Karpas-422 (cell line): ENCODE data around the gene COMP. TPM values are rescaled to one million over a fixed set of nuclear protein-coding genes. Genes with fewer than 3 reads are reported as not detected.
"Not testable (repeated sequence)": the region's sequence is repeated elsewhere in the genome, so short reads cannot be mapped to it uniquely, and the experiment has no call there.

Experiments used
- DNase-seq: peaks from one replicate; pipeline ENCODE4 v3.0.0-alpha.2; 2015
- H2AFZ ChIP-seq: fragments of 200-600 bp; sonication (generic); 2 replicates; pipeline ENCODE4 v1.6.1; 2014; ENCODE audit warnings: antibody characterized with exemption, low read length, mixed read lengths
- H3K27ac ChIP-seq: fragments of 200-600 bp; sonication (generic); 2 replicates; pipeline ENCODE4 v1.5.1; 2014; ENCODE audit warnings: mild to moderate bottlenecking, low read length, moderate library complexity
- H3K27me3 ChIP-seq: fragments of 200-600 bp; sonication (generic); 2 replicates; pipeline ENCODE4 v1.6.1; 2014; ENCODE audit warnings: low read length, mixed read lengths
- H3K36me3 ChIP-seq: fragments of 200-600 bp; sonication (generic); 2 replicates; pipeline ENCODE4 v1.6.1; 2014; ENCODE audit warnings: low read length, mixed read lengths; ENCODE audit not compliant: insufficient read depth
- H3K4me1 ChIP-seq: fragments of 200-600 bp; sonication (generic); 2 replicates; pipeline ENCODE4 v1.6.1; 2014; ENCODE audit warnings: mild to moderate bottlenecking, low read length, mixed read lengths
- H3K4me2 ChIP-seq: fragments of 200-600 bp; sonication (generic); 2 replicates; pipeline ENCODE4 v1.6.1; 2014; ENCODE audit warnings: low read length, low read depth, mild to moderate bottlenecking; ENCODE audit not compliant: poor library complexity, severe bottlenecking
- H3K4me3 ChIP-seq: fragments of 200-600 bp; sonication (generic); 2 replicates; pipeline ENCODE4 v1.5.1; 2014; ENCODE audit warnings: mild to moderate bottlenecking, antibody characterized with exemption, low read length, mixed read lengths
- H3K79me2 ChIP-seq: fragments of 200-600 bp; sonication (generic); 2 replicates; pipeline ENCODE4 v1.6.1; 2014; ENCODE audit warnings: mild to moderate bottlenecking, low read length, mixed read lengths
- H3K9ac ChIP-seq: fragments of 200-600 bp; sonication (generic); 2 replicates; pipeline ENCODE4 v1.6.0; 2014; ENCODE audit warnings: low read length
- H3K9me2 ChIP-seq: fragments of 200-600 bp; sonication (generic), shearing (Covaris generic); replicated peaks from 2 replicates; pipeline ENCODE4 v1.6.0; 2014; ENCODE audit warnings: mild to moderate bottlenecking, low read length, moderate library complexity; ENCODE audit not compliant: insufficient read depth
- H3K9me3 ChIP-seq: fragments of 300-700, 200-600 bp; sonication (generic); 2 replicates; pipeline ENCODE4 v1.6.1; 2014; ENCODE audit warnings: low read length, mixed read lengths
- H4K20me1 ChIP-seq: fragments of 200-600 bp; sonication (generic); 2 replicates; pipeline ENCODE4 v1.6.1; 2014; ENCODE audit warnings: mild to moderate bottlenecking, antibody characterized with exemption, low read length, low read depth; ENCODE audit not compliant: insufficient read depth
- total RNA-seq: library from RNA; depleted of rRNA; stranded (reverse); fragments of >200 nt; shearing (Covaris generic); gene quantifications from 2 replicates; pipeline ENCODE4 v1.2.3, GENCODE V29; 2014; ENCODE audit warnings: low replicate concordance

COMP gene
- total RNA-seq, 1 experiment from 2014 or later, result not detected

- DNase-seq, result no peak
- Histone ChIP-seq H3K27ac (no peak overlapping the region), H3K9me2 (no peaks in the 10 kb centered on the region), H3K27me3 (no peaks in the 10 kb centered on the region), H3K4me2 (no peak overlapping the region), H3K9ac (no peak overlapping the region), H3K79me2 (no peaks in the 10 kb centered on the region), H3K4me3 (no peak overlapping the region), H2AFZ (no peak overlapping the region), H3K4me1 (peaks cover 3% of the 10 kb centered on the region; the same call in 1 of the 2 replicates), H3K9me3 (no peaks in the 10 kb centered on the region), H4K20me1 (no peaks in the 10 kb centered on the region), H3K36me3 (no peaks in the 10 kb centered on the region)
Measured at GRCh38 chr19:18737954-18738351, 53.2 kb downstream of the COMP start.

- Histone ChIP-seq H3K27ac (no peak overlapping the region), H3K79me2 (no peaks in the 10 kb centered on the region), H4K20me1 (no peaks in the 10 kb centered on the region), H3K36me3 (no peaks in the 10 kb centered on the region), H3K9ac (no peak overlapping the region), H2AFZ (no peak overlapping the region), H3K27me3 (no peaks in the 10 kb centered on the region), H3K9me2 (no peaks in the 10 kb centered on the region), H3K4me2 (no peak overlapping the region), H3K4me1 (peaks cover 3% of the 10 kb centered on the region; the same call in 1 of the 2 replicates), H3K4me3 (no peak overlapping the region), H3K9me3 (no peaks in the 10 kb centered on the region)
- no peak for DNase-seq
Measured at GRCh38 chr19:18737337-18737953, 53.7 kb downstream of the COMP start.

GRCh38 chr19:18736415-18737336 lies 54.4 kb downstream of the COMP start:
- H3K4me3 ChIP-seq, result no peak overlapping the region
- no peaks in the 10 kb centered on the region for H4K20me1 ChIP-seq
- no peaks in the 10 kb centered on the region for H3K9me2 ChIP-seq
- no peaks in the 10 kb centered on the region for H3K79me2 ChIP-seq
- H3K9me3 ChIP-seq, result no peaks in the 10 kb centered on the region
- H3K27me3 ChIP-seq, result no peaks in the 10 kb centered on the region
- peaks cover 3% of the 10 kb centered on the region; the same call in 1 of the 2 replicates for H3K4me1 ChIP-seq
- H3K36me3 ChIP-seq, result no peaks in the 10 kb centered on the region
- no peak for DNase-seq
- H3K4me2 ChIP-seq, result no peak overlapping the region
- no peak overlapping the region for H3K9ac ChIP-seq
- H2AFZ ChIP-seq, result no peak overlapping the region
- no peak overlapping the region for H3K27ac ChIP-seq

GRCh38 chr19:18735752-18736151 lies 55.4 kb downstream of the COMP start:
- Histone ChIP-seq H3K9me3 (no peaks in the 10 kb centered on the region), H3K9ac (no peak overlapping the region), H3K4me1 (peaks cover 3% of the 10 kb centered on the region; the same call in 1 of the 2 replicates), H3K9me2 (no peaks in the 10 kb centered on the region), H3K4me2 (no peak overlapping the region), H3K27me3 (no peaks in the 10 kb centered on the region), H3K4me3 (no peak overlapping the region), H3K36me3 (no peaks in the 10 kb centered on the region), H3K27ac (no peak overlapping the region), H3K79me2 (no peaks in the 10 kb centered on the region), H2AFZ (no peak overlapping the region), H4K20me1 (no peaks in the 10 kb centered on the region; the same call in 1 of the 2 replicates)
- no peak for DNase-seq

- Histone ChIP-seq H3K9me3 (no peaks in the 10 kb centered on the region), H3K9ac (no peak overlapping the region), H3K36me3 (no peaks in the 10 kb centered on the region)
Measured at GRCh38 chr19:18735324-18735723, 55.8 kb downstream of the COMP start.

GRCh38 chr19:18733762-18734332 lies 57.3 kb downstream of the COMP start:
- not testable (repeated sequence) for H2AFZ ChIP-seq, H3K4me3 ChIP-seq, H3K4me1 ChIP-seq, DNase-seq, H3K36me3 ChIP-seq, H3K9ac ChIP-seq, H3K27ac ChIP-seq, H4K20me1 ChIP-seq, H3K9me2 ChIP-seq, H3K79me2 ChIP-seq, H3K4me2 ChIP-seq, H3K27me3 ChIP-seq, H3K9me3 ChIP-seq

More at GRCh38 chr19:18735324-18735723, 55.8 kb downstream of the COMP start:
- Histone ChIP-seq H3K79me2 (no peaks in the 10 kb centered on the region), H2AFZ (no peak overlapping the region), H3K9me2 (no peaks in the 10 kb centered on the region), H4K20me1 (no peaks in the 10 kb centered on the region; the same call in 1 of the 2 replicates), H3K4me1 (peaks cover 3% of the 10 kb centered on the region; the same call in 1 of the 2 replicates), H3K27me3 (no peaks in the 10 kb centered on the region), H3K27ac (no peak overlapping the region), H3K4me3 (no peak overlapping the region), H3K4me2 (no peak overlapping the region)
- DNase-seq, result no peak

GRCh38 chr19:18733196-18733647 lies 57.9 kb downstream of the COMP start:
- H3K4me1 ChIP-seq, result peaks cover 3% of the 10 kb centered on the region; the same call in 1 of the 2 replicates
- H3K9ac ChIP-seq, result no peak overlapping the region
- no peak overlapping the region for H3K27ac ChIP-seq
- no peaks in the 10 kb centered on the region; the same call in 1 of the 2 replicates for H4K20me1 ChIP-seq
- H3K4me2 ChIP-seq, result no peak overlapping the region
- no peaks in the 10 kb centered on the region for H3K36me3 ChIP-seq
- no peaks in the 10 kb centered on the region for H3K9me3 ChIP-seq
- H3K79me2 ChIP-seq, result no peaks in the 10 kb centered on the region
- H2AFZ ChIP-seq, result no peak overlapping the region
- no peak for DNase-seq
- H3K4me3 ChIP-seq, result no peak overlapping the region
- no peaks in the 10 kb centered on the region for H3K27me3 ChIP-seq
- H3K9me2 ChIP-seq, result no peaks in the 10 kb centered on the region
